GM23248 (cell line): Measurements from ENCODE around the gene PRDM16. TPM values are rescaled to one million over a fixed set of nuclear protein-coding genes. Genes with fewer than 3 reads are reported as not detected.

Source experiments
- DNase-seq: peaks from one replicate; pipeline ENCODE4 v3.0.0-alpha.2; 2015
- H2AFZ ChIP-seq: fragments of 200-600 bp; sonication (generic); 2 replicates; pipeline ENCODE4 v1.6.1; 2016; ENCODE audit warnings: antibody characterized with exemption
- H3F3A ChIP-seq: fragments of 200-600 bp; sonication (generic); 2 replicates; pipeline ENCODE4 v1.6.1; 2016; ENCODE audit warnings: mild to moderate bottlenecking, antibody characterized with exemption, mixed run types; ENCODE audit not compliant: insufficient read depth
- H3K27ac ChIP-seq: fragments of 200-600 bp; sonication (generic); 2 replicates; pipeline ENCODE4 v1.5.1; 2016; ENCODE audit warnings: mild to moderate bottlenecking
- H3K27me3 ChIP-seq: fragments of 200-600 bp; sonication (generic); replicated peaks from 2 replicates; pipeline ENCODE4 v1.6.1; 2016; ENCODE audit warnings: mild to moderate bottlenecking; ENCODE audit not compliant: insufficient read depth
- H3K36me3 ChIP-seq: fragments of 200-600 bp; sonication (generic); 2 replicates; pipeline ENCODE4 v1.6.1; 2016; ENCODE audit warnings: low read depth, mild to moderate bottlenecking
- H3K4me1 ChIP-seq: fragments of 200-600 bp; sonication (generic); 2 replicates; pipeline ENCODE4 v1.6.1; 2016; ENCODE audit warnings: mild to moderate bottlenecking; ENCODE audit not compliant: insufficient read depth
- H3K4me2 ChIP-seq: fragments of 200-600 bp; sonication (generic); one replicate; pipeline ENCODE4 v1.6.1; 2016; ENCODE audit warnings: mild to moderate bottlenecking; ENCODE audit not compliant: unreplicated experiment
- H3K4me3 ChIP-seq: fragments of 200-600 bp; sonication (generic); 2 replicates; pipeline ENCODE4 v1.5.1; 2016; ENCODE audit warnings: mild to moderate bottlenecking
- H3K79me2 ChIP-seq: fragments of 200-600 bp; sonication (generic); 2 replicates; pipeline ENCODE4 v1.6.1; 2016; ENCODE audit warnings: mild to moderate bottlenecking; ENCODE audit not compliant: insufficient read depth
- H3K9ac ChIP-seq: fragments of 200-600 bp; sonication (generic); 2 replicates; pipeline ENCODE4 v1.6.1; 2016; ENCODE audit warnings: mild to moderate bottlenecking
- H3K9me2 ChIP-seq: fragments of 200-600 bp; sonication (generic); 2 replicates; pipeline ENCODE4 v1.6.1; 2016; ENCODE audit warnings: mixed run types, mild to moderate bottlenecking, moderate library complexity; ENCODE audit not compliant: insufficient read depth
- H3K9me3 ChIP-seq: fragments of 200-600 bp; sonication (generic); one replicate; pipeline ENCODE4 v1.6.1; 2017; ENCODE audit warnings: low read depth
- H4K20me1 ChIP-seq: fragments of 200-600 bp; sonication (generic); 2 replicates; pipeline ENCODE4 v1.6.0; 2016; ENCODE audit not compliant: insufficient read depth
- EZH2 ChIP-seq: fragments of 200-600 bp; sonication (generic); IDR thresholded peaks from 2 replicates; pipeline ENCODE4 v1.6.1; 2018; ENCODE audit warnings: antibody characterized with exemption, mild to moderate bottlenecking; ENCODE audit not compliant: insufficient read depth, poor library complexity, severe bottlenecking
- EZH2phosphoT487 ChIP-seq: fragments of 200-600 bp; sonication (generic); IDR thresholded peaks from 2 replicates; pipeline ENCODE4 v1.6.1; 2018; ENCODE audit warnings: antibody characterized with exemption, moderate library complexity, mild to moderate bottlenecking, low read depth; ENCODE audit not compliant: insufficient read depth
- WGBS, 2 experiments: methylation state at CpG; one replicate each; pipeline ENCODE4 v1.1.6; 2015 to 2017; ENCODE audit warnings: low lambda C conversion rate in 2 of 2, low coverage in 1 of 2; ENCODE audit errors: missing lambda C conversion rate in 2 of 2; 5-methylcytosine and 5-hydroxymethylcytosine counted together
- in situ Hi-C: fragments of 300-500 bp; cut with MboI; formaldehyde crosslinking; loops from 2 replicates; pipeline ENCODE4 v1.15.0; 2020
- polyA plus RNA-seq: library from polyadenylated mRNA; unstranded; fragments of >200 nt; fragmentation: Nextera tagmentation; extraction: Ambion mirVana; gene quantifications from 2 replicates; pipeline ENCODE4 v1.2.1, GENCODE V29; 2016
- total RNA-seq: library from RNA; depleted of rRNA; stranded (reverse); fragments of >200 nt; shearing (Covaris generic); gene quantifications from 2 replicates; pipeline ENCODE4 v1.2.3, GENCODE V29; 2014

PRDM16 gene
- total and polyA plus RNA-seq, 2 experiments from 2014 or later = 0.18 TPM; not detected in 1

DNA sequence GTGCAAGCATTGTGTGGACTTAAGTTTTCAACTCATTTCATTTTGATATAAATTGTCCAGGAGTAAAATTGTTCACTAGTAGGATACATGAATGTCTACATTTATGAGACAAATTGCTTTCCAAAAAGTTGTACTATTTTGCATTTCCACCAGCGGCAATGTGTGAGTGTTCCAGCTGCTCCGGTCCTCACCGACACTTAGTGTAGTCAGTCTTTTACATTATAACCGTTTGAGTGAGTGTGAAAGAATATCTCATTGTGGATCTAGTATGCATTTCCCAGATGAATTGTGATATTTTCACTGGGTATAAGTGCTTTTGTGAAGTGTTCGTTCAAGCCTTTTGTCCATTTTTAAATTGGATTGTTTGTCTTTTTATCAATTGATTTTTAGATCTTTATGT is 274.0 kb downstream of the PRDM16 start:
- WGBS, 2 experiments = 56 to 59% methylated on average over 5 of the region's 5 CpGs
- no peaks in the 10 kb centered on the region for H3K9me2 ChIP-seq
- no peak for DNase-seq
- no peaks in the 10 kb centered on the region for H3K9me3 ChIP-seq
- H3K79me2 ChIP-seq = no peaks in the 10 kb centered on the region
- no peak overlapping the region for H3K9ac ChIP-seq
- no peaks in the 10 kb centered on the region for H4K20me1 ChIP-seq
- in situ Hi-C loops = no loop called here
- TF ChIP-seq EZH2 = no peak
- no peak for TF ChIP-seq EZH2phosphoT487
- H3K4me2 ChIP-seq = no peak overlapping the region
- H3K27me3 ChIP-seq = peaks cover 45% of the 10 kb centered on the region
- no peak overlapping the region for H2AFZ ChIP-seq
- H3F3A ChIP-seq = no peaks in the 10 kb centered on the region
- no peak overlapping the region for H3K27ac ChIP-seq
- H3K4me1 ChIP-seq = no peaks in the 10 kb centered on the region
- no peak overlapping the region for H3K4me3 ChIP-seq
- H3K36me3 ChIP-seq = no peaks in the 10 kb centered on the region

DNA sequence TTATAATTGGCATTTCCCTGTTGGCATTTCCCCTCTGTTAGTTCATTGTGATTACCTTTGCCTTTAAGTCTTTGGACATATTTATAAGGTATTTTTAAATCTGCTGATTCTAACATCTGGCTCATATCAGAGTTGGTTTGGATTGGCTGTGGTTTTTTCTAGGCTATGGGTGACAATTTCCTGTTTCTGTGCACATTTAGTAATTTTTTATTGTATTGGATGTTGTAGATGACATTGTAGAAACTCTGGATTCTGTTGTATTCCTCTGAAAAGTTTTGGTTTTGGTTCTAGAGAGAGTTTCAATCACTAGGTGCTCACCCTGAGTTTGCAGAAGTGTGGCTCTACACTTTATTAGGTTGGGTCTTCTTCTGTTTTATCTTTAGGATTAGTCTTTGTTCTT is 275.4 kb downstream of the PRDM16 start:
- H3K79me2 ChIP-seq = no peaks in the 10 kb centered on the region
- H3K36me3 ChIP-seq = no peaks in the 10 kb centered on the region
- no peak overlapping the region for H3K9ac ChIP-seq
- peaks cover 40% of the 10 kb centered on the region for H3K27me3 ChIP-seq
- H3K4me3 ChIP-seq = no peak overlapping the region
- no peaks in the 10 kb centered on the region for H4K20me1 ChIP-seq
- H3K4me2 ChIP-seq = no peak overlapping the region
- H3K9me2 ChIP-seq = no peaks in the 10 kb centered on the region
- no peaks in the 10 kb centered on the region for H3K9me3 ChIP-seq
- TF ChIP-seq EZH2phosphoT487 (no peak), EZH2 (no peak)
- H3K27ac ChIP-seq = no peak overlapping the region
- in situ Hi-C loops = no loop called here
- no peaks in the 10 kb centered on the region for H3F3A ChIP-seq
- no peak for DNase-seq
- H2AFZ ChIP-seq = no peak overlapping the region
- no peaks in the 10 kb centered on the region for H3K4me1 ChIP-seq

- TF ChIP-seq EZH2phosphoT487 (no peak), EZH2 (no peak)
- no peaks in the 10 kb centered on the region for H3F3A ChIP-seq
- no peaks in the 10 kb centered on the region for H4K20me1 ChIP-seq
- no peaks in the 10 kb centered on the region for H3K79me2 ChIP-seq
- H3K4me2 ChIP-seq = no peak overlapping the region
- H2AFZ ChIP-seq = no peak overlapping the region
- H3K9me2 ChIP-seq = no peaks in the 10 kb centered on the region
- no peaks in the 10 kb centered on the region for H3K4me1 ChIP-seq
- peaks cover 28% of the 10 kb centered on the region for H3K27me3 ChIP-seq
- DNase-seq = no peak
- H3K4me3 ChIP-seq = no peak overlapping the region
- no peak overlapping the region for H3K27ac ChIP-seq
- H3K9ac ChIP-seq = no peak overlapping the region
- in situ Hi-C loops = no loop called here
- no peaks in the 10 kb centered on the region for H3K9me3 ChIP-seq
- 43 to 52% methylated on average over 10 of the region's 10 CpGs for WGBS, 2 experiments
- no peaks in the 10 kb centered on the region for H3K36me3 ChIP-seq
Observed at GRCh38 chr1:3345792-3346191, 276.8 kb downstream of the PRDM16 start.

DNA sequence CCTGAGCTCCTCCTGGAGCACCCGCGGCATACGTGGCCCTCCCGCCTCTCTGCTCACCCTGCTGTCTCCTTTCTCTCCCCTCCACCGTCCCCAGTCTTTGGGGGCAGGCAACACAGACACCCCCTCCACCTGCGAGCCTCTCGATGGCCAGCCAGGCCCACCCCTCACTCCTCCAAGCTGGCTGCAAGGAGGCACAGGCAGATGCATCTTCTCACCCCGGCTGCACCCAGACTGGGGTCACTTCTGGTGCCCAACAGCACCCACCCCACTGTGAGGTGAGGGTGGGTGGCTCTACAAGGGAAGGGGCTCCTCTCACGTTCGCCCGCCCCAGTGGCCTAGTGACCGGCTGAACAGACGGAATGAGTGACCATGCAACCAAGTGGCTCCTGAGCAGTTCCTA is 277.5 kb downstream of the PRDM16 start:
- no peaks in the 10 kb centered on the region for H3K4me1 ChIP-seq
- no peaks in the 10 kb centered on the region for H3K9me2 ChIP-seq
- no peak overlapping the region for H3K27ac ChIP-seq
- no peaks in the 10 kb centered on the region for H3K9me3 ChIP-seq
- in situ Hi-C loops = no loop called here
- H3K36me3 ChIP-seq = no peaks in the 10 kb centered on the region
- H3K27me3 ChIP-seq = peaks cover 22% of the 10 kb centered on the region
- no peak overlapping the region for H3K9ac ChIP-seq
- H4K20me1 ChIP-seq = no peaks in the 10 kb centered on the region
- WGBS, 2 experiments = 57 to 87% methylated on average over 7 to 13 of the region's 13 CpGs
- H3K4me2 ChIP-seq = no peak overlapping the region
- TF ChIP-seq EZH2 (no peak), EZH2phosphoT487 (no peak)
- no peak overlapping the region for H3K4me3 ChIP-seq
- no peak overlapping the region for H2AFZ ChIP-seq
- DNase-seq = no peak
- H3F3A ChIP-seq = no peaks in the 10 kb centered on the region
- no peaks in the 10 kb centered on the region for H3K79me2 ChIP-seq

GRCh38 chr1:3347257-3348020 is 278.4 kb downstream of the PRDM16 start:
- H3K4me1 ChIP-seq = 0 out of 2 replicates have a peak, but pooled peaks cover 5% of the 10 kb centered on the region
- peaks cover 17% of the 10 kb centered on the region for H3K27me3 ChIP-seq
- no peak overlapping the region for H3K4me2 ChIP-seq
- DNase-seq = no peak
- no peak overlapping the region for H3K9ac ChIP-seq
- H3K9me3 ChIP-seq = no peaks in the 10 kb centered on the region
- in situ Hi-C loops = no loop called here
- no peaks in the 10 kb centered on the region for H3K36me3 ChIP-seq
- H3K79me2 ChIP-seq = no peaks in the 10 kb centered on the region
- H3K9me2 ChIP-seq = no peaks in the 10 kb centered on the region
- TF ChIP-seq EZH2phosphoT487 = no peak
- no peak for TF ChIP-seq EZH2
- H2AFZ ChIP-seq = no peak overlapping the region
- H3K27ac ChIP-seq = no peak overlapping the region
- H4K20me1 ChIP-seq = no peaks in the 10 kb centered on the region
- 57 to 62% methylated on average over 16 to 18 of the region's 18 CpGs for WGBS, 2 experiments
- H3K4me3 ChIP-seq = no peak overlapping the region
- H3F3A ChIP-seq = no peaks in the 10 kb centered on the region
